Activated CD4-positive, CD25-positive, alpha-beta regulatory T cell treated with anti-CD3 and anti-CD28 coated beads, Interleukin-2, amount 50 U/mL, for 72 hours (primary cell): ENCODE data around the gene USP37.

Experiments
- DNase-seq: peaks from one replicate; pipeline ENCODE4 v3.0.0; 2021

The USP37 gene

GRCh38 chr2:218428846-218429558 is 139.1 kb downstream of the USP37 start:
- DNase-seq, result no peak

- no peak for DNase-seq
These were observed 140.4 kb downstream of the USP37 start for GRCh38 chr2:218427741-218428140.

- DNase-seq, result no peak
These were observed 142.6 kb downstream of the USP37 start for GRCh38 chr2:218425531-218425930.

- no peak for DNase-seq
These were observed 144.6 kb downstream of the USP37 start for GRCh38 chr2:218423584-218423983.

- DNase-seq, result no peak
These were observed 145.6 kb downstream of the USP37 start for GRCh38 chr2:218422403-218423086.

GRCh38 chr2:218421027-218421426 is 147.1 kb downstream of the USP37 start:
- DNase-seq, result no peak

- DNase-seq, result no peak
These were observed 148.4 kb downstream of the USP37 start for GRCh38 chr2:218419630-218420216.

GRCh38 chr2:218418717-218419458 is 149.3 kb downstream of the USP37 start, which contains the start of gene VIL1:
Gene VIL1 (plus strand): TSS chr2:218419123. CDS start chr2:218423779, 4,656 bp downstream.
- DNase-seq, result no peak

GRCh38 chr2:218418321-218418716 is 149.8 kb downstream of the USP37 start:
- no peak for DNase-seq

GRCh38 chr2:218407717-218408116 is 160.4 kb downstream of the USP37 start:
- DNase-seq, result no peak

GRCh38 chr2:218406949-218407618 is 161.1 kb downstream of the USP37 start:
- peak; percentile 59 for DNase-seq

- DNase-seq, result peak; percentile 89
These were observed 161.8 kb downstream of the USP37 start for GRCh38 chr2:218406209-218406948.

- no peak for DNase-seq
These were observed 162.4 kb downstream of the USP37 start for GRCh38 chr2:218405746-218406208.

GRCh38 chr2:218405086-218405745 is 162.9 kb downstream of the USP37 start:
- DNase-seq, result no peak

- no peak for DNase-seq
These were observed 163.6 kb downstream of the USP37 start for GRCh38 chr2:218404351-218405085.

GRCh38 chr2:218403810-218404209 is 164.3 kb downstream of the USP37 start:
- no peak for DNase-seq

GRCh38 chr2:218402911-218403411 is 165.2 kb downstream of the USP37 start:
- no peak for DNase-seq

- DNase-seq, result no peak
These were observed 165.7 kb downstream of the USP37 start for GRCh38 chr2:218402491-218402901.

- no peak for DNase-seq
These were observed 166.3 kb downstream of the USP37 start for GRCh38 chr2:218401890-218402289.
